Fibroblast of peridontal ligament (primary cell): ENCODE data around the gene TIAM1.
A peak's percentile ranks its signal among the peaks of the same experiment; 100 is the strongest.
"Not testable (repeated sequence)": the region's sequence is repeated elsewhere in the genome, so short reads cannot be mapped to it uniquely, and the experiment has no call there.

Source experiments
- DNase-seq: peaks from one replicate; pipeline ENCODE4 v3.0.0-alpha.2; 2010; ENCODE audit errors: extremely low read depth

The TIAM1 gene

DNA sequence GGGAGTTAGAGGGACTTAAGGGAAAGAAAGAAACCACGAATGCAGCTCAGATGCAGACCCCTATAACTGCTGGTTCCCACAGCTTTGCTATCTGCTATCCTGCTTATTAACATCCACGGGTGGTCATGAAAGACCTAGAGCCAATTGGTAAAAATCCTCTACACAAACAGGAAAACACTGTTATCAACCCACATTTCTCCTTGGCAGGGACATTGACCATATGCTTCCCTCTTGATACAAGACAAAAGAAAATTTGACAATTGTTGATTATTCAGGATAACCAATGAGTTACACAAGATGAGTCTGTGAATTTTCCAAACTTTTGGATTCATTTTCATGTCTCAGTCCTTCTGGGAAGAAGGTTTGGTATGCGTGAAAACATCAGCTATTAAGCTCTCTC lies 90.4 kb downstream of the TIAM1 start:
- no peak for DNase-seq

- DNase-seq, result no peak
Observed at GRCh38 chr21:31252611-31253010, 91.5 kb downstream of the TIAM1 start.

- no peak for DNase-seq
Observed at GRCh38 chr21:31252091-31252490, 92.0 kb downstream of the TIAM1 start.

DNA sequence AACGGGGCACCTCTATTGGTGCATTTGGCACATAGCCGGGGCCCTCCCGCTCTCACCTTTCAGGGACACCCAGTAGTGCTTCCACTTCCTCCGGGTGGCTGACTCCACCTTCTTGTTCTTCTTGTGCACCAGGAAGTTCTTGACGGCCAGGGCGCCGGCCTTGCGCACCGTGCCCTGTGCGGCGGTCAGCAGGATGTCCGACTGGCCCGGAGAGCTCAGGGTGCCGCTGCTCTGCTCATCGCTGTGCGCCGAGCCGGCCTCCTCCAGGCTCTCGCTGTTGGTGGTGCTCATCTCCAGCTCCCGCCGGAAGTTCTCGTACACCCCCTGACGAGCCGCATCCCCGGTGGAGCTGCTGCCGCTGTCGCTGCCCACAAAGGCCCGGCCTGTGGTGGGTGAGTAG lies 92.4 kb downstream of the TIAM1 start:
- no peak for DNase-seq

- DNase-seq, result peak; percentile 12
Observed at GRCh38 chr21:31248598-31248997, 95.5 kb downstream of the TIAM1 start.

DNA sequence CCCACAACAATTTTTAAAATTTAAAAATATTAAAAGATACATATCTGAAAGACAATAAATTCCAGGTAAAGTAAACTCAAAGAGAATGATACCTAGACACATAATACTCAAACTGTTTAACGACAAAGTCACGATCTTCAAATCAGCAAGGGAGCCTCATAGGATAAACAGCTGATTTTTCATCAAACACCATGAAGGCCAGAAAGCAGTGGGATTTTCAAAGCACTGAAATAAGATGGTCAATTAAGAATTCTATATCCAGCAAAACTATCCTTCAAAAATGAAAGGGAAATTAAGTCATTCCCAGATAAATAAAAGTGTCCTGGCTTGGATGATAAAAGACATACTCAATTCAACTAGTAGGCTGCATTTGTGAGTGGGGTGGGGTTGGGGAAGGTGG lies 100.5 kb downstream of the TIAM1 start:
- DNase-seq, result no peak

GRCh38 chr21:31236528-31236927 lies 107.5 kb downstream of the TIAM1 start:
- DNase-seq, result no peak

- DNase-seq, result peak; percentile 43
Observed at GRCh38 chr21:31235671-31236450, 108.2 kb downstream of the TIAM1 start.

- DNase-seq, result no peak
Observed at GRCh38 chr21:31234936-31235335, 109.1 kb downstream of the TIAM1 start.

- DNase-seq, result no peak
Observed at GRCh38 chr21:31233711-31234110, 110.3 kb downstream of the TIAM1 start.

DNA sequence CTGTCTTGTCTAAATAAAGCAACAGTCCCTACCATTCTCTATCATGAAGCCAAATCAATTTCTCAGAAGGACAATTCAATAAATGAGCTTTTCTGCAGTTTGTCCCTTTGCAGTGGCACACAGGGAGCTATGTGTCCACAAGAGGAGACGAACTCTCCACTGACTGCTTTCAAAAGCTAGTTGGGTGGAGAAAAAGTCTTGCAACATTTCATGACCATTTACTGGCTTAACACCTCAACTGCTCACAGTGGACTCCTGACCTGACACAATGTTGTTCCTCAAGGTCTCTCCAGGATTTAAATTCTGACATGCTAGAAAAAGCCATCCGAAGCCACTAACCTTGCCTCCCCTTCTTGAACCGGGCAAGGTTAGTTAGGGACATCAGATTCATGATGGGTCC lies 111.7 kb downstream of the TIAM1 start:
- DNase-seq, result no peak

GRCh38 chr21:31230937-31231336 lies 113.1 kb downstream of the TIAM1 start:
- no peak for DNase-seq

DNA sequence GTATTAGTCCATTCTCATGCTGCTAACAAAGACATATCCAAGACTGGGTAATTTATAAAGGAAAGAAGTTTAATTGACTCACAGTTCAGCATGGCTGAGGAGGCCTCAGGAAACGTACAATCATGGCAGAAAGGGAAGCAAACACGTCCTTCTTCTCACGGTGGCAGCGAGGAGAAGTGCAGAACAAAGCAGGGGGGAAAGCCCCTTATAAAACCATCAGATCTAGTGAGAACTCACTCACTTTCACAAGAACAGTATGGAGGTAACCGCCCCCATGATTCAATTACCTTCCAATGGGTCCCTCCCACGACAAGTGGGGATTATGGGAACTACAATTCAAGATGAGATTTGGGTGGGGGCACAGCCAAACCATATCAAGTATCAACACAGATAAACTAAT lies 115.3 kb downstream of the TIAM1 start:
- not testable (repeated sequence) for DNase-seq

DNA sequence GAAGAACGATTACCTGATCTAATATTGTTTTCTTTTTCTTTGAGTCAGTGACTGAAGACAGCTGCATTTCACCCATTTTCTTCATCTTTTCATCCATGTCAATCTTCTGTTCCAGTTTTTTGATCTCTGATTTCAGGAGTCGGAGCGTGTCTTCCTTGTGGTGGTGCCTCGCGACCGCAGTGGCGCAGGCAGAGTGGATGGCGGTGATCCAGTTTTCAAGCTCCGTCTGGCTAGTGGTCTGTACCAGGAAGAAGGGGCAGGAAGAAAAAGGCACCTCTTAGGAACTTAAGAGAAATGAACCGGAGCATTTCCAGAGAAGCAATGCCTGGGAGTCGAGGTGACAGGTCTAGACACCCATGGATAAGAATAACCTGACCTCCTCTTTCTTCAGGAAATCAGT lies 118.3 kb downstream of the TIAM1 start:
- no peak for DNase-seq

GRCh38 chr21:31222142-31222541 lies 121.9 kb downstream of the TIAM1 start:
- peak; percentile 62 for DNase-seq

GRCh38 chr21:31221043-31221442 lies 123.0 kb downstream of the TIAM1 start:
- DNase-seq, result no peak

DNA sequence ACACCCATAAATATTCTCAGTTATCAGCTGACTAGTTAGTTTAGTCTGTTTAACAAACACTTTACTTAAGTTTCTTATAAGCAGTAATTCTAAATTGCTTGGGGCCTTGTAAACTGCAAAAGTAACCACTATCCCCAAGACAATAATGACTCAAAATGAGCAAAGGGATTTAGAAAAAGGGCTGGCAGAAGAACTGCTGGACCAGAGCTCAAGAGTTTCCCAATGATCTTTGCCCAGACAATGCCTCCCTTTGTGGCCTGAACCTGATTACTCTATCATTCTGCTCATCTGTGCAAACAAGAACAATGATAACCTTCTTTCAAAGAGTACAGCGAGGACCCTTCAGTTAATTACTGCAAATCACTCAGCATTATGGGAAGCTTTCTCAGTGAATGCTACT lies 123.5 kb downstream of the TIAM1 start:
- DNase-seq, result peak; percentile 87

DNA sequence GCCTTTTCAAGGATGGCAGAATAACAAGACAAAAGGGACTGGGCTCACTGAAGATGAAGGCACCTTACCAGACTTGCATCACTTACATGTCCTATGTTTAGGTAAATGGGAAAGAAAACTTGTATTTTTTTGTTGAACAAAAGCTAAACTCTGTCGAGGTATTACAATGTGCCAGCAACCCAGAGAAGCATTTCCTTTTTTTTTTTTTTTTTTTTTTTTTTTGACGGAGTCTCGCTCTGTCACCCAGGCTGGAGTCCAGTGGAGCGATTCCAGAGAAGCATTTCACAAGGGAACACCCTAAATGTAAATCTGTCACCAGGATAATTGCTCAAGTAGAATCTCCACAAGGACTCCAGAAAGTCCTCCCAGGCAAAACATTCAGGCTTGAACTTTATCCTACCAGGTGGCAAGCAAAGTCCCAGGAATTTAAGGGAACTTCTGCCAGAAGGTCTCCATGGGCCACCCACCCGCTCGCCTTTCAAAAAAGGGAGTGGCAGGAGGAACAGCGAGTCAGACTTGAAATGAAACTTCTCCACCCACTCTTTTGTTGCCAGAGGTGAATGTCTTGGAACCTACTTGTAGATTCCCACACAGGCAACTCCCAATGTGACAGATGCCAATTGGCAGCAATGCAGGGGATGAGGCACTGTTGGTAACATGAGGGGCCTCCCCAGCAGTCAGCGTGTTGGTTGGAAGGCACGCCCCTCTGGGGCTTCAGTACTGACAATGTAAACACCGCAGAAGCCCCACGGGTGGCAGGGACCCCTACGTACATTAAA lies 125.0 kb downstream of the TIAM1 start:
- peak; percentile 44 for DNase-seq

DNA sequence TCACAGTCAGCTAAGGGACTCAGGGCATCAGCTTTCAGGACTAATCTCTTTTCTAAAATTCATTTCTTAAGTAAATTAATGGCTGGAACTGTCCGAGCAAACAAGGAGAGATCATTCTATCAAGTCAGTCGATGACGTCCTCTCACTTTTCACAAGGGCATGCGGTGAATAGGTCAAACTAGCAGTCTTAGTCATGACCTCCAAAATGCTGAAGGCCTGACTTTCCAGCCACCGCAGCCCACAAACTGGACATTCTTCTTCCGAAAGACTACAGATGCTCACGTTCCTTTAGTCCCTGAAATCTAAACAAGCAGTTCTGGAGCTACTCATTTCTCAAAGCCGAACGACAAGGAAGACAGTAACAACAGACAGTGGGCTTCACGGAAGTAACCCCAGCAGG lies 127.9 kb downstream of the TIAM1 start:
- DNase-seq, result no peak

DNA sequence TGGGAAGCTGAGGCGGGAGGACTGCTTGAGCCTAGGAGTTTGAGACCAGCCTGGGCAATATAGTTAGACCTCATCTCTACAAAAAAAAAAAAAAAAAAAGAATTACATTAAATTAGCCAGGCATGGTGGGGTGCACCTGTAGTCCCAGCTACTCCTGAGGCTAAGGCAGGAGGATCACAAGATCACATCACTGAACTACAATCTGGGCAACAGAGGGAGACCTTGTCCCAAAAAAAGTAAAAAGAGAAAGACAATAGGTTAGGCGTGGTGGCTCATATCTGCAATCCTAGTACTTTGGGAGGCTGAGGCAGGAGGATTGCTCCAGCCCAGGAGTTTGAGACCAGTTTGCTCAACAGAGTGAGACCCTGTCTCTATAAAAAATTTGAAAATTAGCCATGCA lies 130.3 kb downstream of the TIAM1 start:
- no peak for DNase-seq

DNA sequence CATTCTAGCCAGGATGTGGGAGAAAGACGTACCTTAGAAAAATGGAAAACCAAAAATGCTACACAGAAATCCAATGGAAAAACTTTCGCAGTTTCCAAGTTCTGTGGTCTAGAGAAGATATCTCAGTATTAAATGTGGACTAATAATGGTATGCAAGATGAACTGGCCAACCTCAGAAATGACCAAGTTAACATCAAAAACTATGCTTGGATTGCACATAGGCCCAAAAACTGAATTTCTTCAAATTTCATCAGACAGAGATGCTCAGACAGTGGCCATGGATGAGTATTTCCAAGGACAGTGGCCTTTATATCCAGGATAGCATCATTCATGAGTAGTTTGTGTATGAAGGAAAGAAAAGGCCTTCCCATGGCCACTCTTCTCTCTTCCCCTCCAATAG lies 132.2 kb downstream of the TIAM1 start:
- DNase-seq, result no peak

GRCh38 chr21:31205412-31205811 lies 138.6 kb downstream of the TIAM1 start:
- no peak for DNase-seq

DNA sequence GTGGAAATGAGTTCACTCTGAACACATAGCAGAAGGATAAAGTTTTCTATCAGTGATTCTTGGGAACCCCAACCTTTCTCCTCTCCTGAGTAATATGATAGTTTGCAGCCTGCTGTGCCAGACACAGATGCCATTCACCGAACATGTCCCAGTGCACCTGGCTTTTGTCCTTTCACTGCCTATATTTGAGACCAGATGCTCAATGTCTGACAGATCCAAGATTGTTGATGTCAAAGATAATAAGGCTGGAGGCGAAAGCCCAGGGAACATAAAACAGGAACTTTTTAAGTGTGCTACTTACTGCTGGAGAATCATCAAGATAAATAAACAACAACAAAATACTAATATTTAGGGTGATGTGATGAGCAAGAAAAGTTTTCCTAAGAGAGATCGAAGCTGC lies 139.3 kb downstream of the TIAM1 start:
- DNase-seq, result no peak
